ENCODE results near the gene SRSF1.
"Not testable (repeated sequence)": the region's sequence is repeated elsewhere in the genome, so short reads cannot be mapped to it uniquely, and the experiment has no call there.

SRSF1 gene

GRCh38 chr17:57988301-57989250, 18.5 kb downstream of the SRSF1 start:
- peak; percentile 60 to 85 for DNase-seq

- peak; percentile 60 to 85 for DNase-seq
These were observed 19.3 kb downstream of the SRSF1 start, which contains the start of gene VEZF1 for GRCh38 chr17:57987581-57988300. VEZF1 (minus strand) TSS chr17:57988254; CDS start chr17:57988111, 143 bp downstream.

GRCh38 chr17:57986841-57987580, 20.0 kb downstream of the SRSF1 start:
- DNase-seq = no peak

- DNase-seq = no peak
These were observed 21.4 kb downstream of the SRSF1 start for GRCh38 chr17:57985675-57985974.

GRCh38 chr17:57984936-57985674, 21.9 kb downstream of the SRSF1 start:
- no peak for DNase-seq

GRCh38 chr17:57984261-57984890, 22.7 kb downstream of the SRSF1 start:
- no peak for DNase-seq

GRCh38 chr17:57983446-57983845, 23.6 kb downstream of the SRSF1 start:
- no peak for DNase-seq

GRCh38 chr17:57982452-57983170, 24.4 kb downstream of the SRSF1 start:
- no peak for DNase-seq

GRCh38 chr17:57980522-57980921, 26.5 kb downstream of the SRSF1 start:
- no peak for DNase-seq

GRCh38 chr17:57979076-57979475, 28.0 kb downstream of the SRSF1 start:
- DNase-seq = no peak

- DNase-seq = no peak
These were observed 30.5 kb downstream of the SRSF1 start for GRCh38 chr17:57976594-57976993.

- no peak for DNase-seq
These were observed 32.0 kb downstream of the SRSF1 start for GRCh38 chr17:57975044-57975443.

GRCh38 chr17:57974053-57974824, 32.8 kb downstream of the SRSF1 start:
- not testable (repeated sequence) for DNase-seq

- no peak for DNase-seq
These were observed 34.9 kb downstream of the SRSF1 start for GRCh38 chr17:57972151-57972550.

GRCh38 chr17:57971572-57971971, 35.5 kb downstream of the SRSF1 start:
- no peak for DNase-seq

- DNase-seq = no peak
These were observed 36.3 kb downstream of the SRSF1 start for GRCh38 chr17:57970710-57971109.

GRCh38 chr17:57968456-57968855, 38.6 kb downstream of the SRSF1 start:
- no peak for DNase-seq

GRCh38 chr17:57966875-57967274, 40.2 kb downstream of the SRSF1 start:
- no peak for DNase-seq

GRCh38 chr17:57966246-57966645, 40.8 kb downstream of the SRSF1 start:
- no peak for DNase-seq

GRCh38 chr17:57965521-57966160, 41.4 kb downstream of the SRSF1 start:
- no peak for DNase-seq
